NOMO-1 (cell line): ENCODE measurements around the gene KIAA1217.
A peak's percentile ranks its signal among the peaks of the same experiment; 100 is the strongest.
"Not testable (repeated sequence)": the region's sequence is repeated elsewhere in the genome, so short reads cannot be mapped to it uniquely, and the experiment has no call there.

Experiments
- DNase-seq, 2 experiments: peaks; one replicate each; lab custom pipeline; 2025; ENCODE audit not compliant: unreplicated experiment in 2 of 2; lab: John Stamatoyannopoulos, UW

The KIAA1217 gene

GRCh38 chr10:24433705-24434104, 224.8 kb downstream of the KIAA1217 start:
- no peak for DNase-seq

DNA sequence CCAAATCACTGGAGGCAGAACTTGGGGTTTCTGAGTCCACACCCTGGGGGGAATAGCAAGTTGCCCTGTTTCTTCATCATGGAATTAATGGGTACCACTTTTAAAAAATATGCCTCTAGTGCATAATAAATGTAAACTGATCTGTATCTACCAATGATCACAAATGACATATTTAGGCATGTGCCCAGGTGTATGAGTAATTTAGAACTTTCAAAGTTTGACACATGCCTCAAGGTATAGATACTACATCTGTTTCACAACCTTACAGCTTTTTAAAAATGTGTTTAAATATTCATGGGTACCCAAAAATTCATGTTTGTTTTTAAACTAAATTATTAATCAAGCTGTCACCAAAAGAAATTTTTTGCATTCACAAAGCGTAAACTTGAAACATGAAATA, 226.0 kb downstream of the KIAA1217 start:
- no peak for DNase-seq

DNA sequence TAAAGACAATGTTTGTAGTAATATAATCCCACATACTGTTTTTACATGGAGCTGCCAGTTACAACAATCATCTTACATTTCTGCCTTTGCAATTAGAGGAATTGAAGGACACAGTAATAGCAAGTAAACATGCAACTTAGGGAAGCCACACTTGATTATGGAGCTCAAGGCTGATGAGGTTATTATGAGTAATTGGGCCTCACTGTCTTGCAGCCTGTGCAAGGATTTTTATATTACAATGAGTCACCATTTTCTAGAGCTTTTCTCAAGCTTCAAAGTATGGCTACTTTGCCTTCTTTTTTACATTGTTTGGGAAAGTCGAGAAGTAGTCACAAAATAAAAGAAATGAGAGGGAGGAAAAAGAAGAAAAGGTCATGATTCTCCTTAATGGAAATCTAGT, 226.4 kb downstream of the KIAA1217 start:
- no peak for DNase-seq

DNA sequence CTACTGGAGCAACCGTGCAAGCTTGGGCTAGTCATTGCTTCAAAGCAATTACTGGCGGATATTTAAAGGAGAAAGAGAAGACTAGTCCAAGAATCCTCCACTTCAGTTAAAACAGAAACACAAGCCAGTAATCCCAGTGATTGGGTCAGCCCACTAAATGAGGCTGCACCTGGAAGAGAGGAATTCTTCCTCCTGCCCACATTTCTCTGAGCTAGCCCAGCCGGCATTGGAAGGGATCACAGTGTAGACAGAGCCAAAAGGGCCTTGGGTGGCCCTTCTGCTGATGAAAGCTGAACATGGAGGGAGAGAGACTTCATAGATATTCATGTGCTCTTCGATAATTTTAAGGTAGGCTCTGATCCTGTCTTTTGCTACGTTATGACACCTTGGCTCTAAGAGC, 228.4 kb downstream of the KIAA1217 start:
- no peak for DNase-seq

DNA sequence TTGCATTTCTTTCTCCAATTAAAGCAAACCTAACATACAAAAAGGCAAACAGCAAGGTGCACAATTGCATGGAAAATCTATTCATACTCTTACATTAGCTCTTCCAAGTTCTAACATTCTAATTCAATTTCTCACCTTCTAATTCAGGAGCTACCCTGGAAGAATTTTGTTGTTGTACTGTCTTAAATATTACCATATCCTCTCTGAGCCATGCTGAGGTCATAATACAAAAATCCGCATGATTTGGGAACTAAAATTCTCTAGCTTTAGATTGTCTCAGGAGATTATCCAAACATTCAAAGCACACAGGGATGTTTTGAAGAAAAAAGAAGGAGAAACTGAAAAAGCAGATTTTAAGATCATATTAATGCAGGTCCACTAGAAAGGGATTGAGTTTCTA, 229.9 kb downstream of the KIAA1217 start:
- DNase-seq, result no peak

- no peak for DNase-seq
Observed at GRCh38 chr10:24439935-24440334, 231.0 kb downstream of the KIAA1217 start.

DNA sequence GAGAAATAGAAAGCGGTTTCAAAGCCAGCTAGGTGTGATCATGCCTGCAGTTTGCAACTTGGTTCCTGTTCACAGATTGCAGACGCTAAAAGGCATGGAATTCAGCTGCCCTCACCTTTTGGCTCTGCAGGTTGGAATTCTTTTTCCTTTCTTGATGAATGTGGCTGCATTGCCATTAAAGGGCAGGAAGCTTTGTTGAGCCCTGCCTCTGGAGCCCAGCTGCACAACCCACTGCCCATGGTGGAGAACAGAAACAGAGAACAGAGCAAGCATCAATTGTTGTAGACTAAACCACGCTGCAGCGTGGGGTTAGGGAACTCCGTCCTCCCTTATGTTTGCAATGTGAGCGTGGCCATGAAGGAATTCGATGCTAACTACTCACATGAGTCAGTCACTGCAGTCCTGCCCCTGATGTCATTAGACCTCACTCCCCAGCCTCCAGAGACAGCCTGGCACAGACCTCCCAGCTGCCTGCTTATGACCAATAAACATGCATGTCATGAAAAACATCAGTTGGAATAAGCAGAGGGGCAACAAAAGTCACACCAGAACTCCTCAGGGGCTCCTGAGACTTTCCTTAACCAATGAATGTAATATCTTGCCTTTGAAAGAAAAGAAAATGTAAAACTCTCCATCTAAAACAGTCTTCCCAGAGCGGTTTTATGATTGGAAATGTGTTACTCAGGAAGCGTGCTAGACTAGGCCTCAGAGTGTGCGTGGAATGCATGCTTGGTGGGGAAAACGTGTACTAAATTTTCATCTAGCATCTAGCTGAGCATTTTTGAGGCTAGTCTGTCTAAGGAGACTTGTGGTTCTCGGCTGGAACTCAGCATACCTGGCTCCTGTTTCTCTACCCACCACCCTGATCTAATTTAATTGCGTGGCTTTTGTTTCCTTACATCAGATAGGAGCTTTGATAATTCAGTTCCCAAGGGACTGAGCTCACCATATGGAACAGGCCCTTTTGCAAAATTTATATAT, 232.2 kb downstream of the KIAA1217 start:
- DNase-seq, result no peak

DNA sequence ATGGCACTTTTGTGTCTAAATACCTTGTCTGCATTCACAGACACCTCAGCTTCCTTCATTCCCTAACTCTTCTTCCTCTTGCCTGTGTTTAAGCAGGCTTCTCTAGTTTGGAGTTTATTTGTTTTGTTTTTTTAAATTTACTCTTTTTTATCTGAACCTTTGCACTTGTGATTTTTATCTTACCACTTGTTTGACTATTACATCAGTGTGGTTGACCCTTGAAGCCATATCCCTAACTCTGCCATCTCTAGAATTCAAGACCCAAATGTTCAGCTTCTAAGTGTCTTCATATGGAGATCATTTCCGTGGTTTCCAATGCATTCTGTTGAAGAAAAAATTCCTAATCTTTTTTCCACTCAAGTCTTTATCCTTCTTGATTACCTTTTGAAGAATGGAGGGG, 233.3 kb downstream of the KIAA1217 start:
- no peak for DNase-seq

DNA sequence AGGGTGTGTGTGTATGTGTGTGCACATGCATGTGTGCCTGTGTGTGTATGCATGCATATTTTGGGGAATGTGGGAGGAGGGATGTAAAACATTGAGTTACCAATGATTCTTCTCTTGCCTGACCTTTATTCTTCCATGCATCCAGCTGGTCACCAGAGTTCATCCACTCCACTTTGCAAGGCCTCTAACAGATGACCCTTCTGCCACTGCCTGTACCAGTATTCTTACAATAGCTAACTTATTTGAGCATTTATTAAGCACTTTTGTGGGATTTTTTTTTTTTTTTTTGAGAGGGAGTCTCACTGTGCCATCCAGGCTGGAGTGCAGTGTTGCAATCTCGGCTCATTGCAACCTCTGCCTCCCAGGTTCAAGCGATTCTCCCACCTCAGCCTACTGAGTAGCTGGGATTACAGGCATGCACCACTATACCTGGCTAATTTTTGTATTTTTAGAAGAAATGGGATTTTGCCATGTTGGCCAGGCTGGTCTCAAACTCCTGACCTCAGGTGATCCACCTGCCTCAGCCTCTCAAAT, 233.8 kb downstream of the KIAA1217 start:
- DNase-seq, result not testable (repeated sequence)

- DNase-seq, result no peak
Observed at GRCh38 chr10:24444337-24444736, 235.4 kb downstream of the KIAA1217 start.

- DNase-seq, result not testable (repeated sequence)
Observed at GRCh38 chr10:24445958-24446357, 237.0 kb downstream of the KIAA1217 start.

DNA sequence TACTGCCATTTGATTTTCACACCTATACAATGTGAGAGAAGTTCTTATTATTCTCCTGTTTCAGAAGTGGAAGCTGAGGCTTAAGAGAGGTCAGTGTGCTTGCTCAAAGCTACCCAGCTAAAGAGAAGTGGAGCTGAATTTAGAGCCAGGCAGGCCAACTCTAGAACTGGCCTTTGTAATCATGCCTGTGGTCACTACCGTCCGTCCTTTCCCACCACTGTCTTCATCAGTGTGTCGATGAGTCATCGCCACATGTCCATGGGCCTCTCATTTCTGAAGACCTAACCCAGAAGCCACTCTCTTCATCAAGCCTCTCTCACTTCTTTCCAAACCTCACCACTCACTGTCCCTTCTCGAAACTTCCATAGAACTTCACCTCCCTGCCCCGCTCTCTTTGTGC, 237.8 kb downstream of the KIAA1217 start:
- DNase-seq, result peak in 1 of 2 experiments; percentile 12

- no peak for DNase-seq
Observed at GRCh38 chr10:24448351-24448999, 239.5 kb downstream of the KIAA1217 start.

DNA sequence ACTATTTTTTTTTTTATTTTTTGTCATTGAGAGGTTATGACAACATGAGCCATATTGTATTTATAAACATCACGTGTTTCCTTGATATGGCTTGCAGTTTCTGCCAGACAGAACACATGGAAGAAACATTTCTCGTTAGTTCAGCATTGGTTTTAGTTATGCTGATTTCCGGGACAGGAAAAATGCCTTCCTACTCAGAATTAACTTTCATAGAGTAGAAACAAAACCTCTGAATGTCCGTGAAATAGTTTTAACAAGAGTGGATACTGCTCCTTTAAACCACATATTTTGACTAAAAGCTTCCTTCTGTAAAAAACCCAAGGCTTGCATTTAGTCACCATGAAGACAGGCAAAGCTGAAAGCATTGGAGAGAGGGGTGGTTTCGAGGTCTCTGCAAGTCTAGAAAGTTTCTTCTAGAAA, 240.4 kb downstream of the KIAA1217 start:
- DNase-seq, result no peak

- DNase-seq, result no peak
Observed at GRCh38 chr10:24449769-24450310, 240.9 kb downstream of the KIAA1217 start.

- DNase-seq, result no peak
Observed at GRCh38 chr10:24451325-24451820, 242.4 kb downstream of the KIAA1217 start.

- DNase-seq, result peak in 1 of 2 experiments; percentile 24
Observed at GRCh38 chr10:24452030-24452429, 243.1 kb downstream of the KIAA1217 start.

DNA sequence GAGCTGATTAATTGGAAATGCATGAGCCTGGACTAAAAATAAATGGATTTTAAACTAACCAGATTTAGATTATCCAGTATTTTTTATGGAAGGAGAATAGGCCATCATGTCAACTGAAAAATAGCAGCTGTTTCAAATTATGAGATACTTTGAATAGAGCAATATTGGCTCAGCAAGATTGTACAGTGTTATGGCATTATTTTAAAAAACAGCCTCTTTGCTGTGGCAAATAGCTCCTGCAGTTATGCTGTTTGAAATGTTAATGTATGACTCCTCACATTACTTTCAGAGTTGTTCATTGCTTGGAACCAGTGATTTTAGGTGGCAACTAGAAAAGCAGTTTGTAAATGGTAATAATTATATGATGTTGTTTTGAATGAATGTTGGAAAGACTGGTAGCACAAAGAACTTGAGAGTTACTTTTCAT, 244.5 kb downstream of the KIAA1217 start:
- no peak for DNase-seq

- no peak for DNase-seq
Observed at GRCh38 chr10:24453973-24454372, 245.0 kb downstream of the KIAA1217 start.

- no peak for DNase-seq
Observed at GRCh38 chr10:24455447-24455846, 246.5 kb downstream of the KIAA1217 start.

DNA sequence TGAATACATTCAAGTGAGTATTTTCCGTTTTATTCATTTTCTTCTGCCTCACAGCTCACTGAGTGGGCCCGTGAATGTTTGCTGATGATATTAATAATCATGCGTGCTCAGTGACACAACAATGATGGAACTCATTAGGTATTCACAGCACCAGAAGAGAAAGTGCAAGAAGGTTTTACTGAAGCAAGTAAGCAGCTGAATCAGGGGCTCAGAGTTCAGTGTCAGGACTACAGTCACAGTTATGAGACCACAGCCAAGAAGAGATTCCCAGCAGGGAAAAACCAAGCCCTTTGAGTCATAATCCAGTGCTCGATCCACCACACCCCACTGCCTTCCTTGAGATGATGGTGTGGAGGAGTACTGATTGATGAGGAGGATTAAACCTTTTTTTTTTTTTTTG, 247.4 kb downstream of the KIAA1217 start:
- DNase-seq, result no peak
